Measurements from ENCODE around the gene UQCR10.

- TF ChIP-seq EZH2 (IDR thresholded peaks at IDR 0.05) (no peak), POLR2AphosphoS5 (IDR thresholded peaks at IDR 0.05; ENCODE audit: borderline replicate concordance, low read depth, low read length) (no peak), FOXP2 (optimal IDR thresholded peaks at IDR 0.05; ENCODE audit: control extremely low read depth, extremely low read length, insufficient read depth) (no peak)
Measured at GRCh38 chr22:29758068-29758622, 9.0 kb upstream of the UQCR10 start.
